Epidermal melanocyte (primary cell): ENCODE measurements around the gene RAB31.

Experiments used
- DNase-seq: peaks from one replicate; pipeline ENCODE4 v3.0.0; 2011; ENCODE audit warnings: low spot score; ENCODE audit not compliant: insufficient read length

RAB31 gene

DNA sequence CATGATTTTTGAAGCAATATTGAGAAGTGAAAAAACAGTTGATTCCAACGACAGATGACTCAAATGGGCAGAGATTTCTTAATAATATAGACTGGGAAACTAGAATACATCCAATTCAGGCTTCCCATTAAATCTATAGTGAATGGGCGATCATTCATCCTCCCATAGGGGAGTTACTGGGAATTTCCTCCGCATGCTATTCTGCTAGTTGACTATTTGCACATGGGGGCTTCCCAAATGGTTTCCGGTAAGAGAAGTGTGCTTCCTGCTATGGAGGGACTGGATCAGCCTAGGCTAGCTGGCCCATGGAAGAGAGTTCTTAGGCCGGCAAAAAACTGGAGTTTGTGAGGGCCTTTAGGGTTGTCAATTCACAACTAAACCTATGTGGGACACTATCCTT is 203.1 kb downstream of the RAB31 start:
- no peak for DNase-seq
